ENCODE measurements around the gene NR6A1.

Gene NR6A1

DNA sequence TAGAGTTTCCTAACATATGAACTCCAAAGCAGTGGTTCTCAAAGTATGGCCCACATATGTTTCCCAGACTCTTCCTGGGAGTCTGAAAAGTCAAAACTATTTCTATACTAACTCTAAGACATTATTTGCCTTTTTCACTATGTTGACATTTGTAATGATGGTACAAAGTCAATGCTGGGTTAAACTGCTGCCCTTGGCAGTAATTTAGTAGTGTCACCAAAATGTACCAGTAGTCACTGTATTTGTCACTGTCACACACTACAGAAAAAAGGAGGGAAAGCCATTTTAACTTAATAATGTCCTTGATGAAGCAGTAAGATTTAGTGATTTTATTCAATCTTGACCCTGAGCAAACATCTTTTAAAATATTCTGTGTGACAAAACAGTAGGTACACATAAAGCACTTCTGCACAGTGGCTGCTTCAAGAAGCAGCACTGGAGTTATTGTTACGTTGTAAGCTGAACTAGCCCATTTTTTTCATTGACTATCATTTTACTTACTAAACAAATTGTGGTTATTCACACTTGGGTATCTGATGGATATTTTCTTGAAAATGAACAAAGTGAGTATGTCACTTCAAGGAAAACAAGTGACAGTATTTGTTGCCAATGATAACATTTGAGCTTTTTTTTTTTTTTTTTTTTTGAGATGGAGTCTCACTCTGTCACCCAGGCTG is 90.3 kb downstream of the NR6A1 start:
- DNase-seq: no peak

DNA sequence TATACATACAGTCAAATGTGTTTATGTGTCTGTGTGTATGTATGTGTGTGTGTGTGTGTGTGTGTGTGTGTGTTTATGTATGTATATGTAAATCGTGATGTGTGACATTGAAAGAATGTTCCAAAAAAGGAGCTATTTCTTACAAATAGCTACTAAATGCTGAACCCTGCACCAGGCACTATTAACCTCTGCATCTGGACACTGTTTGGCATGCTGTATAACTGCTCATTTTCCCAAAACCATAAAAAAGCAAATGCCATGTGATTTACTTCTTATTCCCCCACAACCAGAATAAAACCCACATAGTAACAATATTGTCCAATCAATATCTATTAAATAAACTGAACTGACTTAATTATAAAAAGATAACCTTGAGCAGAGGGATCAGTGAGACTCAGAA is 91.1 kb downstream of the NR6A1 start:
- DNase-seq: no peak

DNA sequence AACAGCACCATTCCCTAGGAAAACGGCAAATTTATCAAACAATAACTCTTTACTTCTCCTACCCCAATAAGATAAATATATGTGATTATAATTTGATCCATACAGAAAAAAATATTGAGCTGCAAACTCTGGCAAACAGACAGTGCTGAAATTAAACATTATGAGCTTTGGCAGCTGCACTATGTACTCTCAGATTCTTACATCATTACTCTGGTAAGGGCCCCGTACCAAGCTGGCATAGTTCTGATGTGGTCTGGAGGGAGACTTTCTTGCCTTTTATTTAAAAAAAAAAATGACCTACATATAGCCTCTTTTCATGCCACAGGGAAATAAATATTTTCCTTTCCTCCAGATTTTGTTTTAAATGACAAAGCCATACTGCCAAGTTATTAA is 95.0 kb downstream of the NR6A1 start:
- DNase-seq: no peak

- no peak for DNase-seq
These were observed 95.6 kb downstream of the NR6A1 start for GRCh38 chr9:124675261-124676158.

DNA sequence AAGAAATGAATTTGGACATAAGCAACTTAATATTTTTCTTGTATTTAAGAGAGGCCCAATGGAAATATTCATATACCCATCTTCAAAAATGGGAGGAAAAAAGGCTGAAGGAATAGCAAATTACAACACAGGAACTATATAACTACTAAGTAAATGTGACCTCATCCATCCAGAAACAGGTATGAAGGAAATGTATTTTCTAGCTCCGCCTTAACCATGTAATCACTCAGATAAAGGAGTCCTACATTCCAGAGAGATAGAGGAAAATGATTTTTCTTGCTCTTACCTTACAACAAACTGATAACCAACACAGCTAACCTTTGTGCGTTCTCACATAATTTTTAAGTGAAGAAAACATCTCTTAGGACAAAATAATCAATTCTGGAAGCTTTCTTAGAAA is 96.5 kb downstream of the NR6A1 start:
- DNase-seq: no peak

- no peak for DNase-seq
These were observed 98.0 kb downstream of the NR6A1 start for GRCh38 chr9:124673063-124673462.

DNA sequence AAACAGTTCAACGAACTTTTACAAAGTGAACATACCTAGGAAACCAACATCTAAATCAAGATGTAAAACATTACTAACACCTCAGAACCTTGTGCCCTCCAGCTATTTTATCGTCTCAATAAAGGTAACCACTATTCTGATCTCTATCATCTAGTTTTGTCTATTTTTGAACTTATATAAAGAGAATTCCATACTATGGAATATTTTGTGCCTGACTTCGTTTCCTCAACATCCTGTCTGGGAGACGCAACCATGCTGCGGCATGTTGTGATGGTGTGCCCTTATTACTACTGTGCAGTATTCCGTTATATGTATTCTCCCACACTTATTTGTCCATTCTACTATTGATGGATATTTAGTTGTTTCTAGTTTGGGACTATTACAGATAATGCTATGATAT is 99.2 kb downstream of the NR6A1 start:
- no peak for DNase-seq

GRCh38 chr9:124666642-124667041 is 104.5 kb downstream of the NR6A1 start:
- no peak for DNase-seq

DNA sequence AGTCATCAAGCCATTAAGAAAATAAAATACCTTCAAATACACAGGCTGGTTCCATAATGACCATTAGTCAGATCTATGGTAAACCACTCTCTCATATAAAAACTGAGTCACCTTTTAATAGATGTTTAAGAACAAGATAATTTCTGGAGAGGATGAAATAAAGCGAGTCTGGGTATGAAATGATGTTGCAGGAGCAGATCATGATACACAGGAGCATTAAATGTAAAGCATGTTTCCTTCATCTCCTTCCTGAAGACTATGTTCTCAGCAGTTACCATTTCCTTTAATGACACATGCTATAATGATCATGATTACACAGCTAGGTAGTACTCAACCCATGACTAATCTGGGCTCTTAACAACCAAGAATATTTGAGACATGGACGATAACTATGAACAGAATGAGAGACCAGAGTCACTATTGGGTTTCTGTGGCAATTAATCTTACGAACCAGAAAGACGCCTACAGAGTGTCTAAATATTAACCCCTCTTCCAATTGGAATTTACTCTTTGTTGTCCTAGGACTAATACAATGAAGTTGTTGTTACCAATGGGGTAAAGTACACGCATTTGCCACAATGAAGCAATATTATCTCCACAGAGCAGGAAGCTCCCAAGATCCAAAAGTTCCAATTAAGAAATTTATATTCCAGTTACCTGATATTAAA is 105.6 kb downstream of the NR6A1 start:
- no peak for DNase-seq

GRCh38 chr9:124664143-124664542 is 107.0 kb downstream of the NR6A1 start:
- no peak for DNase-seq

- no peak for DNase-seq
These were observed 107.8 kb downstream of the NR6A1 start for GRCh38 chr9:124663046-124663961.

- DNase-seq: no peak
These were observed 108.5 kb downstream of the NR6A1 start for GRCh38 chr9:124662561-124662960.

GRCh38 chr9:124661271-124661670 is 109.8 kb downstream of the NR6A1 start:
- no peak for DNase-seq

DNA sequence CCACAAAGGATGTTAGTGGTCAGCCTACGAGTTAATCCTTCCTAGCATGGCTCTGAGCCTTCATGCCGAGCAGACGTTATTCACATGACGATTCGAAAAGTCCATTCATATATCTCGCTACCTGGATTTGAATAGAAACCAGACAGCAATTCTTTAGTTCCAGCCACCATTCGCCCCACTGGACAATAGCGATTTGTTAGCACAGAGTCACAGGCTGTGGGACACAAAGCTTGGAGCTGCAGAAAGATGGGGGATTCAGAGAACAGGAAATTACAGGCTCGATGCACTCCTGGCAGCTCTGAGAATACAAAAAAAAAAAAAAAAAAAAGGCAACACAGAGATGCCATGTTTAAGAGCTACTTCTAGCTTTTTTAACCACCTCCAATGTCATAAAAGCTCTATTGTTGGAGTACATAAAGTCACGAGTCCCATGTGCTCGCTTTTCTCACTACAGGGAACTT is 110.7 kb downstream of the NR6A1 start:
- DNase-seq: no peak

DNA sequence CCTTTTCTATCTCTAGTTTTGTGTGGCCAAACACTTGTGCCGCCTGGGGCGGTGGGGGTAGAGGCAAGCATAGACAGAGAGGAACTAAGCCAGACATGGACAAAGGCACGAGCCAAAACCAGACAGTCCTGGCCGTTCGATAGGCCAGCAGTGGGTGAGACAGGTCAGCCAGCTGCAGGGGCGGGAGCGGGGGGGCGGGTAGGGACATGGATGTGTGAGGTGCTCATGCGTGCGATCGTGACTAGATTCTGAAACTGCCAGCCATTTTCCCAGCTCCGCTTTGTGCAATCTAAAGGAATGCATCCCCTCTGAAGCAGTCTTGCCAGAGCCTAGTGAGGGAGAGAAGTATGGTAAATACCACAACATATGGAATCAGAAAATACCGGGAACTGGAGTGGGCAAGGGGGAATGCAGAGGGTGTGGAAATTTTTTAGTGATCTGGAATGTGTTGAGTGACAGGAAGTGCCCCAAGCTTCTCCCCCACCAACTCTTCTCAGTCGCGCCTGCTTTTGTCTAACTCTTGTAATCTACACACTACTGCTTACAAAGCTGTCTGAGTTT is 111.9 kb downstream of the NR6A1 start:
- peak; percentile 9 for DNase-seq

GRCh38 chr9:124658165-124659017 is 112.7 kb downstream of the NR6A1 start:
- peak; percentile 12 for DNase-seq

DNA sequence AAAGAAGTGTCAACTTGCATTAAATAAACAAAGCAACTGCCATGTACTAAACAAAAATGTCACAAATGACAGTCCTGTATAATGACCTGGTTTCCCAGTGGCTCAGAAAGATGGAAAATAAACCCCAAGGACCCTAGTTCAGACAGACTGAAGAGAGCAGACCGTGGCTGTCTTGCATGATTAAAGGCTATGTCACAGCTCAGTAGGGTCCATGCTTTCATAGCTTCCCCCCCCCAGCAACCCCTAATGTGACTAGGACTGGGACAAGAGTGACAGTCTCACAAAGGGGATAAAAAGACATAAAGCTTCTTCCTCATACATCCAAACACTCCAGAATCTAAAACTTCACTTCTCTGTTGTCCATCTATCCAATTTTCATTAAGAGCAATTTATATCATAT is 113.6 kb downstream of the NR6A1 start:
- no peak for DNase-seq

- no peak for DNase-seq
These were observed 116.7 kb downstream of the NR6A1 start for GRCh38 chr9:124654431-124654830.

DNA sequence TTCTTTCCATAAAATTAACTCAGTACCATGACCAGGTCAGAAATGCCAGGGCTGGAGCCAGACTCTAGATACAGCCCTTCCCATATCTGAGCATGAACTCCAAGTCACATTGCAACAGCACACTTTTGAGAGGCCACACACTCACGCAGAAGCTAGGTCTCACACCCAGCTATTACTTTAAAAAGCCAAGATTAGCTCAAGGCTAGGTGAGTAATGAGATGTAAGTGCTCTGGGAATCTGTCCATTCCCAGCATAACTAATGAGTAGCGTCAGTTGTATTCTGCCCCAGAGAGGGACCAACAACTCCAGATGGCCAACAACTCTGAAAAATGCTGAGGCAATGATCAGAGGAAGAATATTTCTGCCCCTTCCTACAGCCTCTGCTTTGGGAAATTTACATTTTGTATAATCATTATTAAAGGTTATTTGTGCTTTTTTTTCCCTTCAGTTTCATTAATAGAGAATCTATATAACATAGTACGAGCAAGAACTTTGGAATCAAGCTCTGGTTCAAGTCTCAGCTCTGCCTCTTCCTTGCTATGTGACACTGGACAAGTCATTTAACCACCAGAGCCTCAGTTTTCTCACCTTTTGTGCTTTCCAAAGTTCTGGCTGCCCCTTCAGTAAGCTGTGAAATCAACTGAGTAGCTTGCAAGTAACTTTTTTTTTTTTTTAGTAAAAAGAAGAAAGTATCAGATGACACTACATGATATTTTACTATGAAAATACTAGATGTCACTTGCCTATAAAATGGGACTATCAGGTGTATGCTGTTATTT is 118.3 kb downstream of the NR6A1 start:
- no peak for DNase-seq

- DNase-seq: no peak
These were observed 118.9 kb downstream of the NR6A1 start for GRCh38 chr9:124652203-124652602.
